Spleen (tissue), 11 donors: ENCODE data around the gene G6PD. TPM values are rescaled to one million over a fixed set of nuclear protein-coding genes. Genes with fewer than 3 reads are reported as not detected.
A peak's percentile ranks its signal among the peaks of the same experiment; 100 is the strongest.

Experiments
- DNase-seq: peaks from one replicate; pipeline ENCODE4 v3.0.0-alpha.2; 2020
- H3K27ac ChIP-seq, 8 donors: fragments of 200-600 bp; sonication (generic) in 7 of 8; 1 replicate in 4 of 8; 2 replicates in 4 of 8; pipeline versions ENCODE4 v1.5.0 to v1.8.0; 2016 to 2021; ENCODE audit warnings: inconsistent platforms in 4 of 8, mild to moderate bottlenecking in 4 of 8, moderate library complexity in 1 of 8
- H3K27me3 ChIP-seq, 7 donors: fragments of 200-600 bp; sonication (generic) in 6 of 7; replicated peaks in 1 of 7; 1 replicate in 4 of 7; 2 replicates in 3 of 7; pipeline versions ENCODE4 v1.5.0 to v1.8.0; 2016 to 2021; ENCODE audit warnings: inconsistent platforms in 3 of 7, mild to moderate bottlenecking in 1 of 7
- H3K36me3 ChIP-seq, 6 donors: fragments of 200-600 bp; sonication (generic) in 5 of 6; 1 replicate in 4 of 6; 2 replicates in 2 of 6; pipeline versions ENCODE4 v1.5.0 to v1.8.0; 2016 to 2021; ENCODE audit warnings: inconsistent platforms in 2 of 6
- H3K4me1 ChIP-seq, 6 donors: fragments of 200-600 bp; sonication (generic) in 5 of 6; 1 replicate in 3 of 6; 2 replicates in 3 of 6; pipeline versions ENCODE4 v1.5.0 to v1.8.0; 2016 to 2021; ENCODE audit warnings: inconsistent platforms in 3 of 6
- H3K4me3 ChIP-seq, 8 donors: fragments of 200-600 bp; sonication (generic) in 7 of 8; 1 replicate in 4 of 8; 2 replicates in 4 of 8; pipeline versions ENCODE4 v1.5.0 to v1.8.0; 2016 to 2021; ENCODE audit warnings: inconsistent platforms in 4 of 8, mild to moderate bottlenecking in 4 of 8, moderate library complexity in 2 of 8
- H3K9me3 ChIP-seq, 8 donors: fragments of 200-600 bp; sonication (generic) in 7 of 8; 1 replicate in 4 of 8; 2 replicates in 4 of 8; pipeline versions ENCODE4 v1.5.0 to v1.8.0; 2016 to 2021; ENCODE audit warnings: inconsistent platforms in 4 of 8
- POLR2A ChIP-seq, 3 donors: fragments of 450-650 bp; IDR thresholded peaks; one replicate each; pipeline ENCODE4 v1.5.1; 2017; ENCODE audit warnings: antibody characterized with exemption in 3 of 3, mild to moderate bottlenecking in 1 of 3
- POLR2AphosphoS5 ChIP-seq, 3 donors: sonication (generic); formaldehyde crosslinking; IDR thresholded peaks; one replicate each; pipeline ENCODE4 v1.5.1; 2017; ENCODE audit warnings: antibody characterized with exemption in 3 of 3
- WGBS, 5 donors: extraction: QIAGEN DNeasy Blood & Tissue Kit in 3 of 5; methylation state at CpG; one replicate each; pipeline versions ENCODE4 v1.1.5 to v1.1.7; 2013 to 2018; 5-methylcytosine and 5-hydroxymethylcytosine counted together
- intact Hi-C: fragments of 100-400 bp; cut with DNase I; formaldehyde crosslinking; loops from one replicate; pipeline ENCODE4 v1.15.0; 2023; ENCODE audit warnings: low total_unique reads
- polyA plus RNA-seq, 3 donors: library from polyadenylated mRNA; stranded (reverse); fragments of 200-250 nt; gene quantifications; one replicate each; pipeline ENCODE4 v1.2.1, GENCODE V29; 2013
- total RNA-seq, 7 donors: library from RNA; depleted of rRNA in 3 of 7; stranded (reverse); fragments of >200 nt in 3 of 7; fragmentation: NEBNext Ultra II Directional in 4 of 7; extraction: Animal tissue kit (Norgen Biotek cat#: 25700) in 4 of 7; gene quantifications; one replicate each; pipeline versions ENCODE4 v1.1.0 to v1.2.1, GENCODE V29; 2016 to 2021
- TF ChIP-seq, protein P1 (sequence below), 11 experiments: fragments of 200-600 bp in 7 of 11; fragments of 450-650 bp in 4 of 11; sonication (generic) in 4 of 11; IDR thresholded peaks in 8 of 11; conservative IDR thresholded peaks in 3 of 11; 1 replicate in 7 of 11; 2 replicates in 4 of 11; pipeline versions ENCODE4 v1.4.0 to v1.8.0; 2016 to 2021; ENCODE audit warnings: antibody characterized with exemption in 11 of 11, inconsistent platforms in 4 of 11, mild to moderate bottlenecking in 1 of 11
- donor health status: healthy with polysubstance abuse.
- donor health status: DM: no; HTN: no; CAD: no; lungs with moderate emphysema.
- donor health status: DM: no; HTN: no; CAD: no.
- donor health status: Bipolar disorder and iron deficiency.
- donor health status: healthy.
- donor health status: DM: no; HTN: no; CAD: no.
- donor health status: DM: yes; HTN: yes; CAD: no.

The G6PD gene
- total and polyA plus RNA-seq, 10 donors: 15.5 to 93.1 (median 62.2) TPM

DNA sequence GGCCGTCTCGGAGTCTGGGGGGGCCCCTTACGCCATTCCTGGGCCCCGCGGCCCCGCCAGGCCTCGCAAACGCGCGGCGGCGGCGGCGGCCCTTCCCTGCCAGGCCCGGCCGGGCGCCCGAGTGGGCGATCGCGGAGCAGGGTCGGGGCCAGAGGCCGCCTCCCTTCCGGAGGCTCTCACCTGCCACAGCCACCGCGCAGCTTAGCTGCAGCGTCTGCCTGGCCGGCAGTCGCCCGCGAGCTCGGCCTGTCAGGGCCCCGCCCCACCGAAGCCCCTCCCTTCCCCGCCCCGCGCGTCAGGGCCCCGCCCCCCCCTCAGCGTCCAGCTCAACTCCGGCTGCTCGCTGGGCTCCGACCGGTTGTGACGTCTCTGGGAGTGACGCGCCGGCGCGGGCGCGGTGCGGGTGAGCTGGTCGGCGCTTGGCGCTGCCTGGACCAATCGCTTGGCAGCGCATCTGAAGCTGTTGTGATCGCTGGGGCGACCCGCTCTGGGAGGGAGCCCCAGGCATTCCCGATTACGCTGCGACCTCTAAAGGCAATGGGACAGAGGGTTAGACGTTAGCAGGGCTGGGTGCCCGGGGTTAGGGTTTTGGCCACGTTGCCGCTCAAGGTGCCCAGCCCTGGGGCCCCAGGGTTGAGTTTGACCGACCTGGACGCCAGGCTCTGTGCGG lies 56.1 kb downstream of the G6PD start, which contains the start of gene SLC10A3:
Gene SLC10A3 (minus strand): TSS at position 216 of the 670 bp plus-strand sequence. CDS start 1,689 bp downstream, outside the sequence.
- peak; percentile 97 for DNase-seq
- intact Hi-C loops: no loop called here
- Histone ChIP-seq H3K27me3 (no peaks in the 10 kb centered on the region), H3K4me1 (peaks cover 0 to 46% (median 26%) of the 10 kb centered on the region in 6 donors), H3K27ac (peak within 1 kb of the TSS; percentile 77 to 96 (median 92)), H3K4me3 (peak within 1 kb of the TSS; percentile 35 to 78 (median 50)), H3K9me3 (no peaks in the 10 kb centered on the region), H3K36me3 (peaks cover 0 to 16% (median 0%) of the 10 kb centered on the region in 6 donors)
- 0 to 52% (median 1%) methylated on average over 1 to 70 of the region's 71 CpGs for WGBS, 5 donors
- TF ChIP-seq POLR2A (IDR thresholded peaks at IDR 0.05): peak in 2 of 3 donors; percentile 23 to 67
- peak; percentile 91 to 94 (median 94) for TF ChIP-seq POLR2AphosphoS5 (IDR thresholded peaks at IDR 0.05)
- TF ChIP-seq, protein P1, sequence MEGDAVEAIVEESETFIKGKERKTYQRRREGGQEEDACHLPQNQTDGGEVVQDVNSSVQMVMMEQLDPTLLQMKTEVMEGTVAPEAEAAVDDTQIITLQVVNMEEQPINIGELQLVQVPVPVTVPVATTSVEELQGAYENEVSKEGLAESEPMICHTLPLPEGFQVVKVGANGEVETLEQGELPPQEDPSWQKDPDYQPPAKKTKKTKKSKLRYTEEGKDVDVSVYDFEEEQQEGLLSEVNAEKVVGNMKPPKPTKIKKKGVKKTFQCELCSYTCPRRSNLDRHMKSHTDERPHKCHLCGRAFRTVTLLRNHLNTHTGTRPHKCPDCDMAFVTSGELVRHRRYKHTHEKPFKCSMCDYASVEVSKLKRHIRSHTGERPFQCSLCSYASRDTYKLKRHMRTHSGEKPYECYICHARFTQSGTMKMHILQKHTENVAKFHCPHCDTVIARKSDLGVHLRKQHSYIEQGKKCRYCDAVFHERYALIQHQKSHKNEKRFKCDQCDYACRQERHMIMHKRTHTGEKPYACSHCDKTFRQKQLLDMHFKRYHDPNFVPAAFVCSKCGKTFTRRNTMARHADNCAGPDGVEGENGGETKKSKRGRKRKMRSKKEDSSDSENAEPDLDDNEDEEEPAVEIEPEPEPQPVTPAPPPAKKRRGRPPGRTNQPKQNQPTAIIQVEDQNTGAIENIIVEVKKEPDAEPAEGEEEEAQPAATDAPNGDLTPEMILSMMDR (IDR thresholded peaks at IDR 0.05 in 8 of 11, conservative IDR thresholded peaks at IDR 0.05 in 3 of 11): peak in 3 of 11 experiments; percentile 9 to 19 (median 11)

DNA sequence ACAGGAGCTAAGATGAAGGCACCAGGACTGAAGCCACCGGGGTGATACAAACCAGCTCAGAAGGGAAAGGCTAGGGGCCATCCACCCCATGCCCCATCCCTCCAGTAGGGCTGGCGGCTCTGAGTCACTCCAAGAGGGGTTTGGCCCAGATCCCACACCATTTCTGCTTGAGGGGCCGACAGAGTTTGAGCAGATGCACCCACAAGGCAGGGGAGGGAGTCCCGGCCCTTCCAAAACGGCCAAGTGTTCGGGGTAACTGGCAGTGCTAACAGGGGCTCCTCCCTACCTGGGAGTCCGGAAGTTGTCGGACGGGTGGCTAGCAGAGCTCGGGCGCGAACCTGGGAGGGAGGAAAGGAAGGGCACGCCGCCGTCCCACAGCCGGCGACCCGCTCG lies 56.6 kb downstream of the G6PD start:
- no peak for DNase-seq
- peaks cover 0 to 51% (median 31%) of the 10 kb centered on the region in 6 donors for H3K4me1 ChIP-seq
- peaks cover 0 to 20% (median 0%) of the 10 kb centered on the region in 6 donors for H3K36me3 ChIP-seq
- WGBS, 5 donors: 0 to 38% (median 9%) methylated on average over 2 to 19 of the region's 19 CpGs; no CpG with 5 or more reads in 1 of the 5 donors
- H3K4me3 ChIP-seq: peak overlapping the region; percentile 35 to 78 (median 50)
- H3K27me3 ChIP-seq: no peaks in the 10 kb centered on the region
- TF ChIP-seq POLR2AphosphoS5 (IDR thresholded peaks at IDR 0.05): no peak
- TF ChIP-seq, protein P1 (IDR thresholded peaks at IDR 0.05 in 8 of 11, conservative IDR thresholded peaks at IDR 0.05 in 3 of 11): no peak
- no peak for TF ChIP-seq POLR2A (IDR thresholded peaks at IDR 0.05)
- peak overlapping the region; percentile 77 to 96 (median 92) for H3K27ac ChIP-seq
- no peaks in the 10 kb centered on the region for H3K9me3 ChIP-seq
- intact Hi-C loops: no loop called here

GRCh38 chrX:154489182-154489581 lies 57.5 kb downstream of the G6PD start:
- 85 to 94% (median 94%) methylated on average over 3 to 4 of the region's 4 CpGs; no CpG with 5 or more reads in 1 of the 5 donors for WGBS, 5 donors
- H3K27ac ChIP-seq: peak overlapping the region in 4 of 8 donors; percentile 91 to 96 (median 96)
- H3K9me3 ChIP-seq: no peaks in the 10 kb centered on the region
- no peaks in the 10 kb centered on the region for H3K27me3 ChIP-seq
- peaks cover 0 to 59% (median 38%) of the 10 kb centered on the region in 6 donors for H3K4me1 ChIP-seq
- TF ChIP-seq POLR2A (IDR thresholded peaks at IDR 0.05) (no peak), POLR2AphosphoS5 (IDR thresholded peaks at IDR 0.05) (no peak)
- TF ChIP-seq, protein P1 (IDR thresholded peaks at IDR 0.05 in 8 of 11, conservative IDR thresholded peaks at IDR 0.05 in 3 of 11): no peak
- peak; percentile 70 for DNase-seq
- H3K36me3 ChIP-seq: peaks cover 0 to 28% (median 0%) of the 10 kb centered on the region in 6 donors
- intact Hi-C loops: no loop called here
- H3K4me3 ChIP-seq: peak overlapping the region in 3 of 8 donors; percentile 50 to 78 (median 51)
